SK-N-DZ (cell line): ENCODE results near the gene ANKRD44.

Experiments
- DNase-seq: peaks from one replicate; pipeline ENCODE4 v3.0.0-alpha.2; 2015; ENCODE audit warnings: low spot score

ANKRD44 gene

DNA sequence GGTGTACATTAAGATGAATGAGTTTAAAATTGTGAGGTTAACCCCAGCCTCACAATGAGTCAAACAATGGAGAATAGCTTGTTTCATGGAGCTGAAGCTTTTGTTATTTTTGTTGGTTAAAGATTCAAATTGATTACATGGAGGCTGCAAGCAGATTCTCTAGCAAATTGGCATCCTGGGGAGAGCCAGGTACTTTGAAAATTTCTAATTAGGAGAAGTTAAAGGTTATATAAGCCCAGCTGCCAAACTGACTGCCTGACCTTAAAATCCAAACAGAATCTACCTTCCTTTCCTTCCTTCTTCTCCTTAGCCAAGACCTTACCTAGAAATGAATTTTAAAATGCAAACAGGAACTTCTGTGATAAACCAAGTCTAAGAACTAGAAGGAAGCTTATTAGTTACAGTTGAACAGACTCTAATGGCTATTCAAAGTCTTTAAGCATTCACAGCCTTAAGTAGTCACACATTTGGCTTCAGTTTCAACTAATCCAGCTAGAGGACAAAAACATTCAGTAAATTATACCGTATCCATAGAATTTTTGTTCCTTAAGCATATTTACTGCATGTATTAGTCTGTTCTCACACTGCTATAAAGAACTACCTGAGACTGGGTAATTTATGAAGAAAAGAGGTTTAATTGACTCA lies 352.6 kb downstream of the ANKRD44 start:
- no peak for DNase-seq

GRCh38 chr2:196957442-196957841 lies 353.1 kb downstream of the ANKRD44 start:
- no peak for DNase-seq

GRCh38 chr2:196956069-196956468 lies 354.5 kb downstream of the ANKRD44 start:
- DNase-seq: no peak

DNA sequence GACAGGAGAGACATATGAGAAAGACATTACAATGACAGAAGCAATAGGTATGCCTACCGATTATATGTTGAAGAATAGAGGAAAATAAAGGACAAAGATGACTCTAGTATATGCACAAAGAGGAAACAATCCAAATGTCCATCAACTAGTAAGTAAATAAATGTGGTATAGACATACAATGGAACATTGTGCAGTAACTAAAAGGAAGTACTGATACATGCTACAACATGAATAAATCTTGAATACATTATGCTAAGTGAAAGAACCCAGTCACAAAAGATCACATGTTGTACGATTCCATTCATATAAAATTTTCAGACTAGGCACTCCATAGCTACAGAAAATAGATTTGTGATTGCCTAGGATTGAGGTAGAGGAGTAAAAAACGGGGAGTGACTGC lies 355.5 kb downstream of the ANKRD44 start:
- no peak for DNase-seq

DNA sequence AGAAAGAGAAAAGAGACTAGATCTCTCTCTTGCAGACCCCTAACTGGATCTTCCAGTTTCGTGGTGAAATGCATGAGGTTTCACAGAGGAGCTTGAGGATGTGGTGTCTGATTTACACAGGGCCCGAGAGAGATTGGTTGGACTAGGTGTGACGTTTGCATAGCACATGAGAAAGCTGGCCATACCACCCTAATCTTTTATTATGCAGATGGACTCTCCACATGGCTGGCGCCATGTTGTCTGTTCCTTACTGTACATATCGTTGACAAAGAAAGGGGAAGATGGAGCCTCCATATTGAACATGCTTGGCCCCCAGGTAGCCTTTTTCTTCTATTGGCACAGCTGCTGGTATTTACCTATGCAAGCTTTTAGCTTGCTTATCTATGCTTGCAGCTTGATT lies 356.6 kb downstream of the ANKRD44 start:
- DNase-seq: no peak

GRCh38 chr2:196952936-196953335 lies 357.6 kb downstream of the ANKRD44 start:
- no peak for DNase-seq

- DNase-seq: no peak
Measured at GRCh38 chr2:196951973-196952372, 358.6 kb downstream of the ANKRD44 start.

GRCh38 chr2:196949116-196949515 lies 361.5 kb downstream of the ANKRD44 start:
- DNase-seq: peak; percentile 9

- DNase-seq: no peak
Measured at GRCh38 chr2:196944570-196944969, 366.0 kb downstream of the ANKRD44 start.

- no peak for DNase-seq
Measured at GRCh38 chr2:196941398-196942078, 369.0 kb downstream of the ANKRD44 start.

DNA sequence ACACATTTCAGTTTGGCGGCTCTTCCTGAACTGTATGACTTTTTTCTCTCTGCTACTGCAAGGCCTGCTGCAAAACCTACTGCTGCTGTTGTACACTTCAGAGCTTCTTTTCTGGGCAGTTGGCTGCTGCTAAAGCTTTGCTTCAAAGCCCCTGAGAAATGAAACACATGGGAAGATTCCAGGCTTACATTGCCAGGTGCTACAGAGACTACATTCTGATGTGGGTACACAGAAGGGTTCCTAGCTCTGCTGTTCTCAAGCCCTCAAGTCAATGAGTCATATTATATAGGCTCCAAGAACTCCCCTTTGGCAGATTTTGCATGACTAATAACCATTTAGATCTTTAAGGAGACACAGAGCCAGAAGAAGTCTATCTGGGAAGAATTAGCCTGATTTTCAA lies 371.2 kb downstream of the ANKRD44 start:
- no peak for DNase-seq
